GM18858 (cell line): ENCODE data around the gene RANBP10.

ENCODE experiments used
- ATAC-seq: cut with Tn5 transposase; IDR thresholded peaks from one replicate; pipeline ENCODE4 v1.9.1; 2021; ENCODE audit not compliant: unreplicated experiment

RANBP10 gene

GRCh38 chr16:67828651-67829050, 22.3 kb upstream of the RANBP10 start:
- ATAC-seq, result no peak

DNA sequence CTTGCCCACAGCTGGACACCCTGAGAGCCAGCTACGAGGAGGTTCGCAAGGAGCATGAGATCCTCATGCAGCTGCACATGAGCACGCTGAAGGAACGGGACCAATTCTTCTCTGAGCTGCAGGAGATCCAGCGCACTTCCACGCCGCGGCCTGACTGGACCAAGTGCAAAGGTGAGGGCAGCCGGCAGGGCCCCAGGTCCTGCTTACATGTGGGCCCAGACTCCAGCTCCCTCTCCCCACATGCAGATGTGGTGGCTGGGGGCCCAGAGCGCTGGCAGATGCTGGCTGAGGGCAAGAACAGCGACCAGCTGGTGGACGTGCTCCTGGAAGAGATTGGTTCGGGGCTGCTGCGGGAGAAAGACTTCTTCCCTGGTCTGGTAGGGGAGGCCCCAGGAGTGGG, 19.5 kb upstream of the RANBP10 start:
- ATAC-seq, result no peak

GRCh38 chr16:67825119-67825518, 18.8 kb upstream of the RANBP10 start:
- ATAC-seq, result no peak

- no peak for ATAC-seq
These were observed 16.2 kb upstream of the RANBP10 start for GRCh38 chr16:67822511-67822910.

- no peak for ATAC-seq
These were observed 14.4 kb upstream of the RANBP10 start for GRCh38 chr16:67820608-67821259.

GRCh38 chr16:67814567-67814966, 8.2 kb upstream of the RANBP10 start:
- ATAC-seq, result no peak

GRCh38 chr16:67811899-67812298, 5.5 kb upstream of the RANBP10 start:
- ATAC-seq, result no peak

- ATAC-seq, result no peak
These were observed 855 bp upstream of the RANBP10 start for GRCh38 chr16:67807148-67807682.

DNA sequence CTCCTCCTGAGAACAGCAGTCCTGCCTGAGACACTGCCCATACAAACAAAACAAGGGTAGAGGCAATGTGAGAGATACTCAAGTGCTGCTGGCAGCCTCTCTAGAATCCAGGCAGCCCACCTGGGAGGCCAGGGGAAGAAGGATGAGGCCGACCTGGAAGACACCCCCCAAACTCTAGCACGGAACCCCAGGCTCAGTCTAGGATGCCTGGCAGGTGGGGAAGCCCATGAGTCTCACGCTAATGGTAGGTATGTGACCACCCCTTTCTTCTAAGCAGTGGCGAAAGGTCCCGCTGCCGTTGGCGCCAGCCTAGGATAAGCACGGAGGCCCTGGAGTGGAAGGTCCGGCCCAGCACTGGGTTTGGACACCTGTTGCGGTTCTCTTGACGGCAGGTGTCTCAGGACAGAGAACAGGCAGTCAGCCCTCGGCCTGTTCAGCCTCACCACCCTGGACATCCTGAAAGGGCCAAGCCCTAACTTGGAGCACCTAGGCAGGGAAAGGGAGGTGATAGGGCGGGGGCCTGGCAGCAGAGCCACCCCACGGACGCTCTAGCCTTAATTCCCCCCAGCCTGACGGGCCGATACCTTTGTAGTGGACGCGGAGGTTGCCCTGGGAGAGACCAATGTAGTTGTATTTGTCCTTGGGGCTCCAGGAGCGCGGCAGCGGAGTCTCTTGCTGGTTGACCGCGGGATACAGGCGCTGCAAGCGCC, 487 bp downstream of the RANBP10 start:
- no peak for ATAC-seq

DNA sequence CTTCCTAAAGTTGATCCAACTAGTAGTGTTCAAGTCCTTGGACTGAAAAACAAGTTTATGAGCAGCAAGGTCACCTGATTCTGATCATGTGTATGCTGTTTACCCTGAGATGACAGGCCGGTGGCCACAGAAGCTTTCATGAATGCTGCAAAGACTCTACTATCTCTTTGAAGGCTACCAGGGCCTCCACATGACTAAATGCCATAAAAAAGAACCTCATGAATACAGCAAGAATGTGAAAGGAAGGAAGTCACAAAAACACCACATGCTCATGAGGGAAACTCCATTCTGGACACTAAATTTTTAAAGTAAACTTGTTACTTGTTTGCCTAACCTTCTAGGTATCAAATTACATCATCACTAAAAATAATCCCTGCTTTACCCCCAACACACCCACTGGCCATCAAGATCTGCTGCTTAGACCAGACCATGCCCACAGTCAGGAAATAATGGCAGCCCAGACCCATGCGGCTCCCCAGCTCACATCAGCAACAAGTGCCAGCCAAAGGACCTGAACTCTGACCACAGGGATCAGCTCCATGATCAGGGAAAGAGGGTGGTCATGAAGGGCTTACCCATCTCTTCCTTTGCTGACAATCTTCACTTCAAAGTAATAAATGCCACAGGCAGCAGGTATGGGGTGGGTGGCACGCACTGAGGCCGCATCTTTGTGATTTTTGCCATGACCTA, 1.4 kb downstream of the RANBP10 start:
- ATAC-seq, result no peak

DNA sequence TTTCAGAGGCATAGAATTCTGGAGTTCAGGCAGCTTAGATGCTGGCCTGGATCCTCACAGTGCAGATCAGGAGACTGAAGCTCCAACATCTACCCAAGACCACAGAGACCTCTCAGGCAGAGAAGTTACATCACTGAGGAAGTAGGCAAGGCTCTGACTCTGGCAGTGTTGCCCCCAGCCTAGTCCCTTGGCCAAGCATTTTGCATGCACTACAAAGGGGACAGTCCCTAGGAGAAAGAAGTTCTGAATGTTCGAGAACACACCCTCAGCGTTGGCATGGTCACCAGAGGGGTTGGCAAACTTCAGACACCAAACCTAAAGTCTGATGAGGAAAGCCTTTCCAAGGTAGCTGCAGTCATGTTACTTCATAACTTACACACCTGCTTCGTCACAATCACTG, 2.5 kb downstream of the RANBP10 start:
- no peak for ATAC-seq

DNA sequence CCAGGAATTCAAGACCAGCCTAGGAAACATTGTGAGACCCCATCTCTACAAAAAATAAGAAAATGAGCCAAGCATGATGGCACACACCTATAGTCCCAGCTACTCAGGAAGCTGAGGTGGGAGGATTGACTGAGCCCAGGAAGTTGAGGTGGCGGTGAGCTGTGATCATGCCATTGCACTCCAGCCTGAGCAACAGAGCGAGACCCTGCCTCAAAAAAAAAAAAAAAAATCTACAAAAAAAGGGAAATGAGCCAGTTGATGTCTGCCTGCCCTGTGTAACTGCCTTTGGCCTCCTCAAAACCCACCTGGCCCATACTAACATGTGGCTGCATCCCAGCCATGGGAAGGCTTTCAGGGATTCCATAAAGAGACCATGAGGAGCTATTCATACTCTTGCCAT, 4.5 kb downstream of the RANBP10 start:
- no peak for ATAC-seq

DNA sequence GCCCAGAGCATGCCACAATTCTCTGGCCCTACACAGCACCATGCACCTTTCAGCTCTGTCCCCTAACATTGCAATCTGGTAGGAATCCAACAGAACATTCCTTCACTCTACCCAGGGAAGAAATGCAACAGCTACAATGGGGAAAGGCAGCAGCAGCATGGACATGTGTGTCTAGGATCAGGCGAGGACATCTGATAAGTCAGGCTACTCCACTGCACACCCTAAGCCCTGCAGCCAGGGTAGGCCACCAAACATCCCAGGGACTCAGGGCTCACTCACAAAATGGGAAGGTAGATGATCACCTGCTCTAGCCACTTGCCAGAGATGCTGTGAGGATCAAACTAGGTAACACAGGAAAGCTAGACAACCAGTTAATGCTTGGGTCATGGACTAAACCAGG, 5.1 kb downstream of the RANBP10 start:
- ATAC-seq, result no peak

- no peak for ATAC-seq
These were observed 5.9 kb downstream of the RANBP10 start for GRCh38 chr16:67800338-67800926.

- ATAC-seq, result no peak
These were observed 10.2 kb downstream of the RANBP10 start for GRCh38 chr16:67796099-67796718.

DNA sequence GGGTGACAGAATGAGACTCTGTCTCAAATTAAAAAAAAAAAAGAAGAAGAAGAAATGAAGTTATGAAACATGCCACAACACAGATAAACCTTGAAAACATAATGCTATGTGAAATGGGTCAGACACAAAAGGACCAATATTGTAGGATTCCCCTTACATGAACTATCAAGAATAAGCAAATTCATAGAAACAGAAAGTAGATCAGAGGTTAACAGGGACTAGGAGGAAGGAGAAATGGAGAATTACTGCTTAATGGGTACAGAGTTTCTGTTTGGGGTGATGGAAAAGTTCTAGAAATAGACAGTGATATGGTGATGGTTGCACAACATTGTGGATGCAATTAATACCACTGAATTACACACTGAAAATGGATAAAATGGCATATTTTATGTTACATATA, 16.3 kb downstream of the RANBP10 start:
- ATAC-seq, result no peak

GRCh38 chr16:67786491-67786890, 19.9 kb downstream of the RANBP10 start:
- no peak for ATAC-seq

DNA sequence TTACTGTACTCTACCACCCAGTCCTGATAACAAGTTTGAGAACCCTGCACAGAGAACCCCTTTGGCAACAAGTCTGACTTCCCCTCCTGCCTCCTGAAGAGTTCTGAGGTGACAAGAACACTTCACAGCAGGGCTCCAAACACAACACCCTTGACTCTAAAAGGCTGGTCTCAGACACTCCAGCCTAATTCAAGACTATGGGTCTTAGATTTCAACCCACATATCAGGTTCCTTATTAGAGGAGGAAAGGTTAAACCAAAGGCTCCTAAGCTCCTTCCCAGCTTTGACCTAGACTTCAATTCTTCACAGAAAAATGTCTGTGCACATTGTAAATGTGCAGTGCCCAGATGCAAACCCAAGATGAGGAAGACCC, 23.0 kb downstream of the RANBP10 start:
- no peak for ATAC-seq

DNA sequence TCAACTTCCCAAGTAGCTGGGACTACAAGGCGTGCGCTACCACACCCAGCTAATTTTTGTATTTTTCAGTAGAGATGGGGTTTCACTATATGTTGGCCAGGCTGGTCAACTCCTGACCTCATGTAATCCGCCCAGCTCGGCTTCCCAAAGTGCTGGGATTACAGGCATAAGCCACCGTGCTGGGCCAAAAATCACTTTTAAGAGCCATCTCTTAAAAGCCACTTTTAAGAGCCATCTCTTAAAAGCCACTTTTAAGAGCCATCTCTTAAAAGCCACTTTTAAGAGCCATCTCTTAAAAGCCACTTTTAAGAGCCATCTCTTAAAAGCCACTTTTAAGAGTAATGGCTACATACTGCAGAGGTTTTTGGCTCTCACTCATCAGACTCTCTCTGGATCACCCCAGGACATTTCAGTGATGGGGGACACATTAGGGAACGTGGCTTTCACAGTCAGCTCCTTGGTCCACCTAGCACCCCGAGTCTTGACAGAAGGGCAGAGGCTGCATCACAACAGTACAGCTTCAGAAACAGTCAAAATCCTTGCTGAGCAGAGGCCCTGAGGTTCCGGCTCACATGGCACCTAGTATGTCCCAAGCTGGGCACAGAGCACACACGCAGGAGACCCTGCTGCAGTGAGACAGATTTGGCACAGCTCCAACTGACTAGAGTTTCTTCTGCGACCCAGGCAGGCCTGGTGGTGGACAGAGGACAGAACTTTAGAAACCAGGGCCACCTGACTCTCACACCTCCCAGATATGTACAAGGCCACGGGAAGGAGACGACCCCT, 23.6 kb downstream of the RANBP10 start:
- no peak for ATAC-seq

- no peak for ATAC-seq
These were observed 24.8 kb downstream of the RANBP10 start for GRCh38 chr16:67781565-67781921.
